K562 (cell line): ENCODE data around the gene ATP5ME. TPM values are rescaled to one million over a fixed set of nuclear protein-coding genes. Genes with fewer than 3 reads are reported as not detected.

Experiments
- ATAC-seq: fragments of 200-7000 bp; cut with Tn5 transposase; 3 replicates; pipeline ENCODE4 v1.9.1; 2020; ENCODE audit warnings: moderate library complexity
- BruUV-seq: library from RNA; stranded (reverse); fragments of 400-500 nt; replicated peaks from 2 replicates; lab custom pipeline; 2021; lab: Mats Ljungman, UMichigan
- CTCF ChIA-PET: fragments of 300-600 bp; formaldehyde crosslinking; extraction: SDS; loops from one replicate; lab custom pipeline; 2021; ENCODE audit warnings: low intra/inter-chr PET ratio; lab: Yijun Ruan, JAX
- POLR2A ChIA-PET: fragments of 300-600, 350-650 bp; sonication (Branson Sonifier 250); formaldehyde crosslinking; extraction: SDS; loops from one replicate; lab custom pipeline; 2021; ENCODE audit warnings: antibody characterized with exemption, inconsistent platforms; lab: Yijun Ruan, JAX
- DNase-seq, 4 experiments: peaks; one replicate each; pipeline versions ENCODE4 v3.0.0 to v3.0.0-alpha.2; 2011 to 2018; ENCODE audit warnings: low spot score in 3 of 4, mixed read lengths in 3 of 4; ENCODE audit errors: extremely low read depth in 1 of 4
- FAIRE-seq: peaks from 2 replicates; lab custom pipeline; 2011; peaks lifted over from hg19 to GRCh38; lab: Jason Lieb, UNC
- H2AFZ ChIP-seq: 2 replicates; pipeline ENCODE4 v1.6.0; 2011; ENCODE audit warnings: low read depth, low read length, control low read depth, inconsistent platforms
- H3K27ac ChIP-seq: fragments of 200-600 bp; 3 replicates; pipeline ENCODE4 v1.8.0; 2011; ENCODE audit warnings: low read depth, mild to moderate bottlenecking, control low read depth, inconsistent platforms, low read length, moderate library complexity, mixed read lengths; ENCODE audit errors: extremely low read depth
- H3K27me3 ChIP-seq, 2 experiments: fragments of 300-600 bp in 1 of 2; 2 replicates in 1 of 2; 3 replicates in 1 of 2; pipeline versions ENCODE4 v1.6.0 to v1.8.0; 2011; ENCODE audit warnings: inconsistent platforms in 2 of 2, low read length in 2 of 2, mild to moderate bottlenecking in 1 of 2, mixed read lengths in 1 of 2, moderate library complexity in 1 of 2; ENCODE audit not compliant: control insufficient read depth in 2 of 2, insufficient read depth in 2 of 2
- H3K36me3 ChIP-seq: fragments of 300-600 bp; 3 replicates; pipeline ENCODE4 v1.8.0; 2011; ENCODE audit warnings: mild to moderate bottlenecking, low read length, inconsistent platforms; ENCODE audit not compliant: control insufficient read depth, insufficient read depth
- H3K4me1 ChIP-seq, 2 experiments: fragments of 200-600 bp in 1 of 2; replicated peaks in 1 of 2; 2 replicates in 1 of 2; 3 replicates in 1 of 2; pipeline versions ENCODE4 v1.5.1 to v1.8.0; 2011; ENCODE audit warnings: inconsistent platforms in 2 of 2, low read length in 2 of 2, mild to moderate bottlenecking in 1 of 2, mixed read lengths in 1 of 2, moderate library complexity in 1 of 2; ENCODE audit not compliant: control insufficient read depth in 2 of 2, insufficient read depth in 2 of 2
- H3K4me2 ChIP-seq: 2 replicates; pipeline ENCODE4 v1.6.1; 2011; ENCODE audit warnings: low read length, control low read depth, inconsistent platforms, mixed read lengths; ENCODE audit not compliant: insufficient read depth
- H3K4me3 ChIP-seq: fragments of 200-600 bp; sonication (generic), shearing (Covaris generic); 2 replicates; pipeline ENCODE4 v1.5.1; 2016; ENCODE audit warnings: control low read depth, inconsistent platforms
- H3K79me2 ChIP-seq: fragments of 200-600 bp; 3 replicates; pipeline ENCODE4 v1.8.0; 2011; ENCODE audit warnings: low read length, inconsistent platforms; ENCODE audit not compliant: control insufficient read depth, insufficient read depth
- H3K9ac ChIP-seq, 2 experiments: 2 replicates each; pipeline versions ENCODE4 v1.6.0 to v1.6.1; 2011; ENCODE audit warnings: low read depth in 2 of 2, low read length in 2 of 2, control low read depth in 1 of 2, inconsistent platforms in 1 of 2, mild to moderate bottlenecking in 1 of 2, mixed read lengths in 1 of 2; ENCODE audit not compliant: insufficient read depth in 1 of 2
- H3K9me1 ChIP-seq: one replicate; pipeline ENCODE4 v1.6.0; 2011; ENCODE audit warnings: inconsistent platforms, mild to moderate bottlenecking, low read length, moderate library complexity; ENCODE audit not compliant: control insufficient read depth, insufficient read depth
- H3K9me3 ChIP-seq: replicated peaks from 2 replicates; pipeline ENCODE4 v1.5.1; 2011; ENCODE audit warnings: low read depth, low read length, inconsistent platforms; ENCODE audit not compliant: control insufficient read depth, insufficient read depth
- H4K20me1 ChIP-seq: replicated peaks from 2 replicates; pipeline ENCODE4 v1.6.1; 2011; ENCODE audit warnings: low read length, inconsistent platforms, mixed read lengths; ENCODE audit not compliant: control insufficient read depth, insufficient read depth
- CHAMP1 ChIP-seq: fragments of 450-650 bp; IDR thresholded peaks from 2 replicates; pipeline ENCODE4 v1.6.1; 2016; ENCODE audit warnings: mild to moderate bottlenecking
- GATAD2B ChIP-seq: fragments of 450-650 bp; IDR thresholded peaks from 2 replicates; pipeline ENCODE4 v1.6.1; 2017; ENCODE audit warnings: mild to moderate bottlenecking, borderline replicate concordance
- MAFG ChIP-seq: fragments of 450-650 bp; conservative IDR thresholded peaks from 2 replicates; pipeline ENCODE4 v1.6.1; 2016; ENCODE audit warnings: missing genetic modification characterization, missing compliant biosample characterization
- RCOR1 ChIP-seq, 2 experiments: IDR thresholded peaks; 2 replicates each; pipeline ENCODE4 v1.6.1; 2012; ENCODE audit warnings: low read depth in 2 of 2, low read length in 2 of 2, borderline replicate concordance in 1 of 2, improper control_type of control experiment in 1 of 2
- ZNF609 ChIP-seq: sonication (generic); formaldehyde crosslinking; IDR thresholded peaks from 2 replicates; pipeline ENCODE4 v1.8.1; 2023; ENCODE audit warnings: missing genetic modification reagents, mild to moderate bottlenecking, borderline replicate concordance
- WGBS: fragments of 100-300 bp; shearing (Covaris generic); methylation state at CpG from one replicate; pipeline ENCODE4 v1.1.6; 2016; ENCODE audit warnings: low coverage, mixed read lengths; ENCODE audit not compliant: insufficient coverage; ENCODE audit errors: missing lambda C conversion rate; 5-methylcytosine and 5-hydroxymethylcytosine counted together
- in situ Hi-C: fragments of 300-500 bp; cut with MboI; formaldehyde crosslinking; loops from 4 replicates; pipeline ENCODE4 v1.15.0; 2018; ENCODE audit warnings: inconsistent platforms, mixed read lengths
- intact Hi-C: fragments of 100-400 bp; cut with micrococcal nuclease; formaldehyde crosslinking; loops from 2 replicates; pipeline ENCODE4 v1.14.2; 2022
- polyA plus RNA-seq, 8 experiments: library from polyadenylated mRNA; depleted of rRNA in 4 of 8; stranded (reverse) in 5 of 8; unstranded in 3 of 8; fragments of >200 nt; fragmentation: Nextera tagmentation in 2 of 8; fragmentation: Illumina TruSeq in 1 of 8; extraction: Ambion mirVana in 2 of 8; extraction: Trizol in 1 of 8; gene quantifications; 2 replicates each; pipeline versions ENCODE4 v1.2.1 to v1.2.3, GENCODE V29; 2011 to 2014; ENCODE audit warnings: inconsistent platforms in 1 of 8, missing spikeins in 1 of 8
- total RNA-seq, 7 experiments: library from RNA; depleted of rRNA in 6 of 7; stranded (reverse); fragments of >200 nt in 6 of 7; fragmentation: Illumina TruSeq in 2 of 7; extraction: Trizol in 2 of 7; gene quantifications; 2 replicates each; pipeline versions ENCODE4 v1.2.1 to v1.2.3, GENCODE V29; 2011 to 2021; ENCODE audit warnings: low replicate concordance in 1 of 7

ATP5ME gene
- total and polyA plus RNA-seq, 9 of the 15 experiments (the other 6 are each of a cell fraction or from before 2014, with no cell fraction given): 509 to 2,480 (median 887) TPM

GRCh38 chr4:702618-703048, 28.6 kb upstream of the ATP5ME start (continued):
- peak in 1 of 2 experiments; percentile 26; a peak in 1 of 4 replicates for TF ChIP-seq RCOR1 (IDR thresholded peaks at IDR 0.05; ENCODE audit: borderline replicate concordance in 1 of 2, low read depth in 2 of 2, low read length in 2 of 2)
- no peak for TF ChIP-seq MAFG (tag)
- TF ChIP-seq GATAD2B: no peak

GRCh38 chr4:700587-701264, 26.6 kb upstream of the ATP5ME start:
- Histone ChIP-seq H3K4me2 (no peak overlapping the region), H4K20me1 (no peaks in the 10 kb centered on the region), H3K9me3 (no peaks in the 10 kb centered on the region), H2AFZ (no peak overlapping the region), H3K27me3 (no peaks in the 10 kb centered on the region), H3K4me3 (no peak overlapping the region), H3K9ac (peak overlapping the region in 1 of 2 experiments; percentile 75; a peak in 1 of 4 replicates), H3K36me3 (no peaks in the 10 kb centered on the region), H3K9me1 (peaks cover 4% of the 10 kb centered on the region), H3K4me1 (peaks cover 29 to 58% of the 10 kb centered on the region in 2 experiments; a peak in 4 of 5 replicates), H3K27ac (no peak overlapping the region), H3K79me2 (peaks cover 1% of the 10 kb centered on the region)
- 78% methylated on average over 16 of the region's 16 CpGs for WGBS
- no peak for FAIRE-seq
- POLR2A ChIA-PET: interaction anchor here (1.5 to 2.4 kb wide), 2 partner anchors 10 to 11 kb away, joined by 4 to 7 read pairs; no protein-coding TSS in a partner anchor
- CTCF ChIA-PET: no interaction called here
- in situ Hi-C loops (no loop called here), intact Hi-C loops (no loop called here)
- no TSS peak for BruUV-seq
- no peak for ATAC-seq
- DNase-seq: no peak
- TF ChIP-seq ZNF609 (CRISPR knock-in tag) (no peak), CHAMP1 (no peak)
